HG02763 (cell line): ENCODE measurements around the gene NCK2.
"Not testable (repeated sequence)": the region's sequence is repeated elsewhere in the genome, so short reads cannot be mapped to it uniquely, and the experiment has no call there.

Experiments
- ATAC-seq: cut with Tn5 transposase; IDR thresholded peaks from one replicate; pipeline ENCODE4 v1.9.1; 2021; ENCODE audit warnings: mild to moderate bottlenecking, moderate library complexity; ENCODE audit not compliant: unreplicated experiment

Gene NCK2

DNA sequence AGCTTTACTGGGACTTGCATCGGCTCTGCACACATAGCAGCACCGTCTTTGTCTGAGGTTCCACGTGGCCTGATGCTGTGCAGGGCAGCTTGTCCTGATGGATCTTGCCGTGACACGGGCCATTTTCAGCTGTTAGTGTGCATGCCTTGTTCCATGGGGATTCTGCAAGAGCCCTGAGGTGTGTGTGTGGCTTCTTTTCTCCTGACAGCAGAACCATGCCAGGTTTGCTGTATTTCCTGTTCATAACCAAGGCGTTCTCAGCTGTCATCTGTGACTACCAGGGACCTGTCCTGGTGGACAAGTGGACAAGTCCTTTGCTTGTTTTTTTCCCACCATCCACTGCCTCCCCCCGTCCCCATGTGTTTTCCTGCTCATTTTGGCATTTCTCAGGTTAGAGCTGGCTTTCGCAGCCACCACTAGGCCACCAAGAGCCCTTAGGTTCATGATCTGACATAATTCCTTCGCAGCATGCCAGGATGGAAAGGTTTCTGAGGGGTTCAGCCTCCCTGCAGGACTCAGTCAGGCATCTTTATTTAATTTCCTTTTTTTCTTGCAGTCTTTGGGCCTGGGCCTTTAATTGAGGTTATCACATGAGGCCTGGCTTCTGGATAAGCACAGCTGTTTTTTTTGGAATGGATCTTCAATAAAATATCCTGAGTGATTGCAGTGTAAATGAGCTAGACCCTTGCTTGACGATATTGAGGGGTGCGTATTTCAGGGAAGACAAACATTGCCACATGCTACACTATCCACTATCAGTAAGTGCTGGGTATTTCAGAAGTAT lies 139.4 kb downstream of the NCK2 start:
- no peak for ATAC-seq

DNA sequence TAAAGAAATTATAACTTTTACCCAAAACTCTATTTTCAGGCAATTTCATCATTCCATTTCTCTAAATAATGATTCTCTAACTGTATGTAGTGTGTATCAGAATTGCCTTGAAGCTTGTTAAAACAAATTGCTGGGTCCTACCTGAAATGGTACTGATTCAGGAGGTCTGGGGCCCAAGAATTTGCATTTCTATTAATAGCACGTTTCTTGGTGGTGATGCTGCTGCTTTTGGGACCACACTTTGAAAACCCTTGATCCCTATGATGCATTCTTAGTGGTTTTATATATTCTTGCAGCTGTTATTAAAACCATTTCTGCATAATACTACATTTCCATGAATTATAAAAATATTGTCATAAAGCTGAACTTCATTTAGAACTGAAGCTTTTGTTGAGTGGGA lies 140.7 kb downstream of the NCK2 start:
- ATAC-seq: no peak

DNA sequence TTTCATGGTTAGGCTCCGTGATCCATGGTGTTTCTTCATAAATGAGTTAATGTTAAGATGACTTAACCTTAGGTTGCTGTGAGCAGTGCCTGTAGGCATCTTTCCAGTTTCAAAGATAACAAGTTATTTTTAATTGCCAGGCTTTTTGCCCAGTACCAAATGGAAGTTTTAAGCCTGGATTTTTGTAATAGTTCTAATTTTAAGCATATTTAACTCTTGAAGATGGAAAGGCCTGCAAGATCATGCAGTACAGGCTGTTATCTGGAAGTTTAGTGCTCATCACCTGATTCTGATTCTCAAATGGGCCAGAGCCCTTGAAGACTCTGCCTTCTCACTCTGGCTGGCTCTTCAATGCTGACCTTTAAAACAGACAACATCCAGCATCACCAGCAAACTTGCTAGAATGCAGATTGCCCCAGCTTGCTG lies 141.3 kb downstream of the NCK2 start:
- no peak for ATAC-seq

DNA sequence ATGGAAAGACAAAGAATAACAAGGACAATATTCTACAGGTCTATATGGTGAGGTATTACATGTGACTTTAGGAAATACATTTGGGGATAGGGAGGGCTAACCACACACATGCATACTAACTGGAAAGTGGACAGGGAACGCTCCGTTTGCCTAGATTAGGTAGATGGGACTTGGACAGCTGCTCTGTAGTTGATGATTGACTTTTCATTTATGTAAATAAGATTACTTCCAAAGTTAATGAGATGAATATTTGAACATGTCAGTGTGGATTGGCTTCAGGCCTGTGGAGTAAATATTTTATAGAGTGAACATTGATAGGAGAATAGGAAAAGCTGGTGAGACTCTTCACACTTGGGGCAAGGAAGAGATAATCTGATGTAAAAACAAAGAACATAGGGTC lies 142.0 kb downstream of the NCK2 start:
- ATAC-seq: no peak

DNA sequence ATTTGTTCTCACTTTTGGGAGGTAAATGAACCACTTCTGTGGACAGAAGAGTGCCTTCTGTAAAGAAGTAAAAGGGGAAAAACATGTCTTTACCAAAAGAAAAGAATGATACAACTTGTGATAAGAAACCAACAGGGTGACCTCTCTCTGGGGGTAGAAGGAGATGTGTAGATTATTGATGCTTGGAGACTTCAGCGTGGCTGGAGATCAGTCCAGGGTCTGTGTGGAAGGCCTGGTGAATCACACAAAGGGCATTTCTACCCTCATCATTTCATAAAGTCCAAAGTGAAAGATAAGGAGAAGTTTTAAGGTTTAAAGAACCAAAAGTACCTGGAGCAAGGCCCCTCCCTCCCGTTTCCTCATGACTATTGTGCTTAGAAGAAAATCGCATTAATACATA lies 142.5 kb downstream of the NCK2 start:
- no peak for ATAC-seq

DNA sequence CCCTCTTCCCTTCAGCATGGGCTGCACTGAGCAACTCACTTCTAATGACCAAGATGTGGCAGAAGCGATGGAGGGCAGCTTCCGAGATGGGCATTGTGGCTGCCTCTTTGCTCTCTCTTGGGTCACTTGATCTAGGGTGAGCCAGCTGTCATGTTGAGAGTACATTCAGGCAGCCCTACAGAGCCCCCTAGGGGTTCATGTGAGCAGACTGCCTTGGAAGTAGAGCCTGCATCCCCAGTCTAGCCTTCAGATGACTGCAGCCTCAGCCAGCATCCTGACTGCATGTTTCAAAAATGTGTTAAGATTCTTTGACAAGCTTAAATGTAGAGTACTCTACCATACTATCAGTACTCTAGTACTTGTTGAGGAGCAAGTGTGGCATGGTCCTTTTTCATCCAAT lies 143.9 kb downstream of the NCK2 start:
- no peak for ATAC-seq

DNA sequence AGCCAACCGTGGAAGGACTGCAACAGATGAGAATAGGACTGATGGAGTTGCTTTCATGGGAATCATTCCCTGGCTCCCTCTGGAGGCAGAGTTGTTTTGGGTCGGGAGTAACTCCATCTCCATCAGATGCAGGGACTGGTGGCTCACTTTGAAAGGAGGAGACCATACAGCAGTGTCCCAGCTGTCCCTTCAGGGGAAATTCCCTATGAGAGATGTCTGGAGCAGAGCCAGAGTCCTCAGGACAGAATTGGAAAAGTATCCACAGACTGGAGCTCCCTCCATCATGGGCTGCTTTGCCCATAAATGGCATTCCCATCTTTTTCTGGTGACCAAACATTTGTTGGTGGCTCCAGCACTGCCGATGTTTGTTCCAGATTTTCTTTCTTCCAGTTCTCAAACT lies 144.3 kb downstream of the NCK2 start:
- ATAC-seq: no peak

DNA sequence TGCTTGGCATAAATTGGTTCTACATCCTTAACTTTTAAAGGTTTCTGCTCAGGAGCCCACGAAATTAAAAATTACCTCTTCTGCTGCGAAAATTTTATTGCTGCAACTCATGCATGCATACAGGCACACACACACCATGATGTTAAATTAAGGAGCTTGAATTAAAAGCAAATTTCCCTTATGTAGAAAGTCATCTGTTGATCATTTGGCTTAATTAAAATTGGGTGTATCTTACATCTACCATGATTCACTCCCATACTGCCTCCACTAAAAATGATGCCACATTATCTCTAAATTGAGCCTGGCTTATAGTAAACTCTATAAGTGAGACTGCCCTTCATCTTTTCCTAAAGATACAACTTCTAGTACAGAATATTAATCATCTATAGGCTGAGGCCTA lies 145.4 kb downstream of the NCK2 start:
- no peak for ATAC-seq

DNA sequence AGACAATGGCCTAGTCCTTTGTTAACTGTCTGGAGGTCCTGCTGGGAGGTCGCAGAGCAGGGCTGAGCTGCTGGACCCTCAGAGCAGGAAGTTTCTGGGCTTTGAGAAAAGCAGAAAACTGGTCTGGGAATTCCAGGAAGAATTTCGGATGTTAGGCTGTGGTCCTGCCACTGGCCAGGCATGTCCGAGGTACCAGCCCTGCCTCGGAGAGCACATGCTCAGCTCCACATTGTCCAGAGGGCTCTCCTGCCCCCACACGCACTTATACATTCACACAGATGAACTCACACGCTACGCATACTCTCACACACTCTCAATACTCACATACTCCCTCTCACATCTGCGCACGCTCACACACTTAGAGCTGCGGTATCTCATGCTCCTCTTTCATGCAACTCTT lies 146.1 kb downstream of the NCK2 start:
- no peak for ATAC-seq

DNA sequence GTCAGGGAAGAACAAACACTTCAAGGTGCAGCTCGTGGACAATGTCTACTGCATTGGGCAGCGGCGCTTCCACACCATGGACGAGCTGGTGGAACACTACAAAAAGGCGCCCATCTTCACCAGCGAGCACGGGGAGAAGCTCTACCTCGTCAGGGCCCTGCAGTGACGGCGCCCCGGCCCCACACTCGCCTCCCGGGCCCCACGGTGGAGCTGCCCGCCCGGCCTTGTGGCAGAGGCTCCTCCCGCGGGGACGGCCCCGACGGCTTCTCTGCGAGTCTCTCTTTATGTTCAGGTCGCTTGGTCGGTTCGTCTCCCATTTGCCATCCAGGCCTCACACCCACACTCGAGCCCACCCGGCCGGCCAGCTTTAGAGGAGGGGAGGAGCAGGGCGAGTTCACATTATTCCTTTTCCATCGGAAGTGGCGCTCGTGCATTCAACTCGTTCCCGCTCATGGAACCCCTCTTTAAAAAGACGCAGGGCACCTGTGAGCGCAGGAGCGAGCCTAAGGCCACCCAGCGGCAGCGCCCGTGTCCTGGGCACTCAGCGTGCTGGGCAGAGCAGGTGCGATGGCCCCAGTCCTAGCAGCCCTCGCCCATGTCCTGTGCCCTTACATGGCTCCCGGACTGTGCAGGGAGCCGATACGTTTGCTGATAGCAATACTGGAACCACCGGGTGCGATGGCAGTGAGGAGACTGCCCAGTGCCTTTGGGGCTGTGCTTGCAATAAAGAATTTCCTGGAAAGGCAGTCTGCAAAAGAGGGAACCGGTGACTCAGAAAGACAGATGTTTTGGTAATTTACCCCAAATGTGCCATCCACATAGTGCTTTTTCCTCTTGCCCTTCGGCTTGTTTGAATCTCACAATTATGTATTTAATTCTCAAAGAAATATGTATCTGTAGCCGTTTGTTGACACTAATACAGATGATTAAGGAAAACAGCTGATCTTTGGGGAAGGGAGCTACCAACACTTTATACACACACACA lies 148.6 kb downstream of the NCK2 start:
- ATAC-seq: no peak

DNA sequence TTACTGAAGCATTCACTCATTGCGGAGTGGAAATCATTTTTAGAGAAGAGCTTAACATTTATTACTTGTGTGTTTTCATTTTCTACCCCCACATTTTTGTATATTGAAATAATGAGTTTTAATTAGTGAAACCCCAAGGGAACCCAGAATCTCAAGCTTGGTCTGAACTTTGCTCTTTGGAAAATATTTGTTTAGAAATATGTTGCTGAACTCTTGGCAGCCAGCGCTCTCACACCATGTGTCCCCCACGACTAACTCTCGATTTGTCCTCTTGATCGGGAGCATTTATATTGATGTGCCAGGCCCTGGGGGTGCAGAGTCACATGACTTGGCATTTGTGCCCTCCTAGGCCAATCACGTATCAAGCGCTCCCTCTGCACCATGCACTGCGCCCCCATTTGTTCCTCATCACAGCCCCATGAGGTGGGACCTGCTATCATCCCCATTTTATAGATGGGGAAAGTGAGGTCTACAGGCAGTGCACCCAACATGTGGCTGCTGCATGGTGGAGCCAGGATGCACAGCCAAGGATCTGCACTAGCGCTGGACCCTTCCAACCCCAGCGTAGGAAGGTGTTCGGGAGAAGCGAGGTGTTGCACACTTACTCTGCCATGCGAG lies 149.7 kb downstream of the NCK2 start:
- ATAC-seq: no peak

DNA sequence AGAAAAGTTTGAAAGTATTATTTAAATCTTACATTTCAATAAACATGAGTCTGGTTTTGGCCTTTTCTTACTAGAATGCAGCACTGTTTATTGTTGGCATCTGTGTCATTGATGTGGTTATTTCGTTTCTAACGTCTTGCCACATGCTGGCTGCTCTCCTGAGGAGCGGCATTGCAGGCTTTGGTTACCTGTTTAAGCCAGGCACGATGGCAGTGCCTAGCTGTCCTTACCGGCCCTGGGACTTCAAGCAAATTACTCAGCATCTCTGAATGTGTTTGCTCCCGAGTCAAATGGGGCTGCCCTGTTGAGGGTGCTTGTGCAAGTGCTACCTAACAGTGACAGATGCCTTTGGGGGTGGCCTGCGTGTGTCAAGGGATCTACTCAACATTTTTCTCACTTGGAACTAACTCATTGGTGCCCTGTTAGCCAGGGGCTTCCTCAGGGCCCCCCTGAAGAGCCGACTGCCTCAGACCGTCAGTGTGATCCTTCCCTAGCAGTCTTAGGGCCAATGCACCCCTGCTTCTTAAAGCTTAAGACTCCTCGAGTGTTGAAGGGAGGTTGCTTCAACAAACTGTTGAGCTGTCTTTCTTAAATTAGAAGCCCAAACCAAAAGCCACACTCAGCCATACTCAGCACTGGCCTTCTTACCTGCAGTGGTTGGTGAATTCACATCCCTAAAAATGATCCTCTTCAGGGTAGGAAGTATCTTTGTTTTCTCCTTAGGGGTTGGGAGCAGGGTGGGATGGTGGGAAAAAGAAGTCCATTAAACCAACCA lies 151.5 kb downstream of the NCK2 start:
- ATAC-seq: no peak

DNA sequence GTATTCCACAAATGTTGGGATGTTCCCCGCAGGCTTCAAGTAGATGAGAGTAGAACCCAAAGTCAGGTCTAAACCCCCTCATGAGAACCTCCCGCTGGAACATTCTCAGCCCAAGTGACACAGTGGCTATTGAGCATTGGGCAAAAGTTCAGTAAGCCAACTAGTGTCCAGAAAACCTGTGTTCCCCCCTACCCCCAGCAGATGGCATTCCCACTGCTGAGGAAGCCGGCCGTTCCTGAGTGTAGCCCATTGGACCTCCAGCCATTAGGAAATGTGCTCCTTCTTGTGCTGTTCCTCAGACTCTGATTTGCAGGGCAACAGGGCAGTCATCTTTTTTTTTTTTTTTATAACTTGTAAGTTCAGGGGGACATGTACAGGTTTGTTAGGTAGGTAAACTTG lies 152.1 kb downstream of the NCK2 start:
- no peak for ATAC-seq

DNA sequence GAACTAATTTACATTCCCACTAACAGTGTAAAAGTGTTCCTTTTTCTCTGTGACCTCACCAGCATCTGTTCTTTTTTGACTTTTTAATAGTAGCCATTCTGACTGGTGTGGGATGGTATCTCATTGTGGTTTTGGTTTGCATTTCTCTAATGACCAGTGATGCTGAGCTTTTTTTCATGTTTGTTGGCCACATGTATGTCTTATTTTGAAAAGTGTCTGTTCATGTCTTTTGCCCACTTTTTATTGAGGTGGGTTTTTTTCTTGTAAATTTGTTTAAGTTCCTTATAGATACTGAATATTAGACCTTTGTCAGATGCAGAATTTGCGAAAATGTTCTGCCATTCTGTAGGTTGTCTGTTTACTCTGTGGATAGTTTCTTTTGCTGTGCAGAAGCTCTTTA lies 153.0 kb downstream of the NCK2 start:
- ATAC-seq: not testable (repeated sequence)

DNA sequence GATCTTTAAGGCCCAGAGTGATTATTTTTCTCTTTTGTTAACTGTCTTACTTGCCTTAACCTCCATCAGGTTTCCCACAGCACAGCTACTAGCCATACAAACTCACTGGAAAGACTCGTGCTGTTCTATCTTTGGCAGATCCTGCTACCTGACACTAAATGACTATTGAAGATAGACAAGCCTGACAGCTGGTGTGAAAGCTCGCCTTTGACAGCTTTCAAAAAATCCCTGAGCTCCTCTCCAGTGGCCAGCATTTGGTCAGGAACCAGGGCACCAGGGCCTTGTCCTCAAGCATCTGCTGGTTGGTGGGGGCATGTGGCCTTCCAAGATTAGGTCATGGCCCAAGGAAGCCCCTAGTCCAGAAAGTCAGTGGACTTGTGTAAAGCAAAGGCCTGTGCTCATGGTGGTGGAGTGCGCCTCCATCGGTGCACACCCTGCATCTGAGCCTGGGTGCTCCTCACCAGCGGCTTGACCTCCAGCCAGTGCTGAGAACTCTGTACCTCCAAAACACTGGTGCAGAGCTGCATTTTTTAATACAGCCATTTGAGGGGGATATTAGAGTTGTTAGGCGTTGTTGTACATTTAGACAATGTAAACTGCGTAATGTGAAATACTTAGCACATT lies 158.5 kb downstream of the NCK2 start:
- no peak for ATAC-seq

DNA sequence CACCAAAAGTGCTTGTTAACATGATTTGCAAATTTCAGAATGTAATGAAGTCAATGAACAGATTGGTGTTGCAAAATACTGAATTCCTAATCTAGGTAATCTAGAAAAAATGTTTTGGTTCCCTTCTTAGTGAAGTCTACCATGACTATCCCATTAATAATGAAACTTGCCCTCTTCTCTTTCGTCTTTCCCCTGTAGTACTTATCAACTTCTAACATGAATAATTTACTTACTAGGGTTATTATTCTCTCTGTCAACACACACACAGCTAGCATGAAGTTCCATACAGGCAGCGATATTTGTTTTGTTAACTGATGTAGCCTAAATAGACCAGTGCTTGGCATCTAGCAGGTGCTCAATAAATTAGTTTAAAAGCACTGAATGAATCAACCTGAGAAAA lies 160.2 kb downstream of the NCK2 start:
- peak; percentile 87 for ATAC-seq

DNA sequence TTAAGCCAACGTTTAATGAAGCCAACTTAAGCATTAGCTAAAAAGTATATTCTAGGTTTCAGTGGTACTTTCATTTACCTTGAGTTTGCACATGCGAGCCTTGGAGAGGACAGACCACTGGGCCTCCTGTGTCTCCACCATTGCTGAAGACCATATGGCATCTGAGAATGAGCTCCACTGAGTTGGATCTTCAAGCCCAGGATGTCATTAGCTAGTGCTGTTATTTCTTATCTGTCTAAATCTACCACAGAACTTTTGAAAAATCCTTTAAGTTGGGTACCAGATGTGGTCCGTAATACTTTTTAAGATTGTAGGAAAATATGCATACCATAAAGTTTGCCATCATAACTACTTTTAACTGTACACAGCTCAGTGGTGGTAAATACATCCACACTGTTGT lies 161.8 kb downstream of the NCK2 start:
- no peak for ATAC-seq

DNA sequence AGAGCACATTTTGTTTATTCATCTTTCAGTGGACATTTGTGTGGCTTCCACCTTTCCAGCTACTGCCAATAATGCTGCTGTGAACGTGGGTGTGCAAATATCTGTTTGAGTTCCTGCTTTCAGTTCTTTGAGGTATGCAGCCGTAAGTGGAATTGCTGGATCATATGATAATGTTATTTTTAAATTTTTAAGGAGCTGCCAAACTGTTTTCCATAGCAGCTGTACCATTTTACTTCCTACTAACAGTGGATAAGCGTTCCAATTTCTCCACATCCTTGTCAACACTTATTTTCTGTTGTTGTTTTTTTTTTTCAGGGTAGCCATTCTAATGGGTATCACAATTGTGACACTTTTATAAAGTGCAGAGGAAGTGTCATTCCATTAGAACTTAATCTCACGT lies 162.5 kb downstream of the NCK2 start:
- ATAC-seq: no peak

DNA sequence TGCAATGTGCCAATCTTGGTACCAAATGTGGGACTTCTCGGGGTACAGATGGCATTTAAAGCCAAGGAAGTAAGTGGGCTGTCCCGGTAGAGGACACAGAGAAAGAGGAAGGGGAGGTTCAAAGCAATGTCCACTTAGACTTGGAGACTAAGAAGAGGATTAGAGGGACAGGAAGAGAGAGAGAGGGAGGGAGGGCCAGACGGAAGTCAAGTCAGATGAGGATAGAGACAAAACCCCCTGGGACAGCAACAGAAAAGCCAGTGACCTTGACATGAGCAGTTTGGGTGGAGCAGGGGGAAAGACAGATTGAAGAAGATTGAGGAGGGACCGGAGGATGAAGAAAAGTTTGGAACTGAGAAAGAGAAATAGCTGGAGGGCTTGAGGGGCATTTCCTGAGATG lies 164.5 kb downstream of the NCK2 start:
- no peak for ATAC-seq

DNA sequence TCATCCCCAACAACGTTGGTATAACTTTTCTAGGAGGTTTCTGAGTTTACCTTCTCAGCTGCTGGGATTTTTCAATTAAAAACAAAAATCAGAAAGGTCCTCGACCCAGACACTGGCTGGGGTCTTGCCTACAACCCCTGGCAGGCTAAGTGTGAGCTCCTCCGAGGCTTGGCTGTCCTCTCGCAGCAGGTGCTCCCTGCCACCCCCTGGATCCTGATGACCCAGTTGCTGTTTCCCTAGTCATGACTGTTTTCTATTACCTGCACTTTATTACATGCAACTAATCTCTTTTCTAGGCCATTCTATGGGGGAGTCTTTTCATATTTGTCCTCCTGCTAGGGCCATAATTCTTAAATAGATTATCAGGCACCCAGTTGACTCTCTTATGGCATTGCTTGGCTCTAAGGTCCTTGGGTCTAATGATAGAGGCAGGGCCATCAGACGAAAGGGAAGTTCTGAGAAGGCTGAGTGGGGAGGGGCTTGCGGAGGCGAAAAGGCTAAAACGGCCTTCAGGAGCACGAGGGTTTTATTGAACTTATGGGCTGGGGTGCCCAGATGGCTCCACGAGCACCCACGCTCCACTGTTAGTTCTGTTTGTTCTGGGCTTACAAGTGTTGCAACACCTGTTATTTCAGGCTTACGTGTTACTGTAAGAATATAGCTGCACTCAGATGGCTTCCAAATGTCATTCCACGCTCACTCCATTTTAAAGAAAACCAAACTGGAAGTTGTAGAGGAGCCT lies 166.0 kb downstream of the NCK2 start:
- no peak for ATAC-seq
